Neural cell (in vitro differentiated cells): ENCODE measurements around the gene OR6M1. TPM values are rescaled to one million over a fixed set of nuclear protein-coding genes. Genes with fewer than 3 reads are reported as not detected.

Experiments
- H2AFZ ChIP-seq: fragments of 200-600, 300-800 bp; sonication (generic), shearing (Covaris generic); 2 replicates; pipeline ENCODE4 v1.6.0; 2014; ENCODE audit warnings: low read depth, mild to moderate bottlenecking, antibody characterized with exemption, low read length, moderate library complexity
- H3F3A ChIP-seq: fragments of 200-600 bp; shearing (Covaris generic); 2 replicates; pipeline ENCODE4 v1.6.1; 2016; ENCODE audit warnings: mild to moderate bottlenecking, moderate library complexity, mixed read lengths, antibody characterized with exemption, low read length; ENCODE audit not compliant: insufficient read depth, poor library complexity, severe bottlenecking
- H3K27ac ChIP-seq: fragments of 200-600, 300-800 bp; sonication (generic), shearing (Covaris generic); 2 replicates; pipeline ENCODE4 v1.5.1; 2014; ENCODE audit warnings: mild to moderate bottlenecking, low read length, moderate library complexity
- H3K27me3 ChIP-seq: fragments of 300-800, 200-600 bp; sonication (generic), shearing (Covaris generic); 2 replicates; pipeline ENCODE4 v1.6.0; 2014; ENCODE audit warnings: mild to moderate bottlenecking, low read depth, low read length, moderate library complexity; ENCODE audit not compliant: insufficient read depth
- H3K36me3 ChIP-seq: fragments of 300-800, 200-600 bp; sonication (generic), shearing (Covaris generic); 2 replicates; pipeline ENCODE4 v1.5.1; 2014; ENCODE audit warnings: mild to moderate bottlenecking, antibody characterized with exemption, low read length, moderate library complexity; ENCODE audit not compliant: insufficient read depth
- H3K4me2 ChIP-seq: fragments of 300-800, 200-600 bp; sonication (generic), shearing (Covaris generic); 2 replicates; pipeline ENCODE4 v1.6.0; 2014; ENCODE audit warnings: mild to moderate bottlenecking, low read length
- H3K4me3 ChIP-seq: fragments of 300-800, 200-600 bp; sonication (generic), shearing (Covaris generic); 2 replicates; pipeline ENCODE4 v1.5.1; 2014; ENCODE audit warnings: mild to moderate bottlenecking, low read length, moderate library complexity
- H3K79me2 ChIP-seq: fragments of 200-600 bp; shearing (Covaris generic); replicated peaks from 2 replicates; pipeline ENCODE4 v1.6.0; 2014; ENCODE audit warnings: mild to moderate bottlenecking, low read length, moderate library complexity; ENCODE audit not compliant: insufficient read depth
- H3K9ac ChIP-seq: fragments of 300-800, 200-600 bp; sonication (generic), shearing (Covaris generic); 2 replicates; pipeline ENCODE4 v1.6.1; 2016; ENCODE audit warnings: mild to moderate bottlenecking, low read length, mixed read lengths
- H3K9me2 ChIP-seq: fragments of 200-600 bp; shearing (Covaris generic); 2 replicates; pipeline ENCODE4 v1.6.1; 2016; ENCODE audit warnings: mild to moderate bottlenecking, low read length, mixed read lengths; ENCODE audit not compliant: insufficient read depth
- H3K9me3 ChIP-seq: fragments of 200-600, 300-800 bp; sonication (generic), shearing (Covaris generic); 2 replicates; pipeline ENCODE4 v1.6.1; 2016; ENCODE audit warnings: mild to moderate bottlenecking, mixed run types, low read length, moderate library complexity, mixed read lengths
- H4K20me1 ChIP-seq: fragments of 200-600 bp; shearing (Covaris generic); 2 replicates; pipeline ENCODE4 v1.6.1; 2016; ENCODE audit warnings: mild to moderate bottlenecking, mixed run types; ENCODE audit not compliant: insufficient read depth
- EP300 ChIP-seq: fragments of 450-650 bp; conservative IDR thresholded peaks from 2 replicates; pipeline ENCODE4 v1.6.1; 2014; ENCODE audit warnings: antibody characterized with exemption, mild to moderate bottlenecking, moderate library complexity; ENCODE audit not compliant: poor library complexity, severe bottlenecking
- EZH2 ChIP-seq: fragments of 200-600, 300-800 bp; shearing (Covaris generic), sonication (generic); IDR thresholded peaks from 2 replicates; pipeline ENCODE4 v1.6.1; 2014; ENCODE audit warnings: antibody characterized with exemption, low read length, borderline replicate concordance, mild to moderate bottlenecking; ENCODE audit not compliant: insufficient read depth, poor library complexity, severe bottlenecking
- MXI1 ChIP-seq: fragments of 450-650 bp; conservative IDR thresholded peaks from 2 replicates; pipeline ENCODE4 v1.6.1; 2014; ENCODE audit warnings: antibody characterized with exemption, mild to moderate bottlenecking; ENCODE audit not compliant: poor library complexity, severe bottlenecking
- POLR2AphosphoS5 ChIP-seq: IDR thresholded peaks from 2 replicates; pipeline ENCODE4 v1.6.1; 2012
- RAD21 ChIP-seq: fragments of 450-650 bp; conservative IDR thresholded peaks from 2 replicates; pipeline ENCODE4 v1.6.1; 2014; ENCODE audit warnings: antibody characterized with exemption, mild to moderate bottlenecking, moderate library complexity
- SMC3 ChIP-seq: fragments of 450-650 bp; conservative IDR thresholded peaks from 2 replicates; pipeline ENCODE4 v1.6.1; 2014; ENCODE audit warnings: antibody characterized with exemption, mild to moderate bottlenecking, moderate library complexity; ENCODE audit not compliant: poor library complexity
- TAF1 ChIP-seq: IDR thresholded peaks from 2 replicates; pipeline ENCODE4 v1.6.1; 2012; ENCODE audit warnings: low read depth
- polyA plus RNA-seq: library from polyadenylated mRNA; depleted of rRNA; stranded (reverse); fragments of >200 nt; gene quantifications from 2 replicates; pipeline ENCODE4 v1.2.3, GENCODE V29; 2014
- TF ChIP-seq, protein P1 (sequence below): fragments of 450-650 bp; IDR thresholded peaks from 2 replicates; pipeline ENCODE4 v1.5.1; 2014; ENCODE audit warnings: antibody characterized with exemption, mild to moderate bottlenecking, moderate library complexity; ENCODE audit not compliant: poor library complexity, severe bottlenecking
- TF ChIP-seq, protein P2 (sequence below): IDR thresholded peaks from 2 replicates; pipeline ENCODE4 v1.6.1; 2012; ENCODE audit warnings: borderline replicate concordance

The OR6M1 gene
- polyA plus RNA-seq, 1 donor from 2014 or later: not detected

DNA sequence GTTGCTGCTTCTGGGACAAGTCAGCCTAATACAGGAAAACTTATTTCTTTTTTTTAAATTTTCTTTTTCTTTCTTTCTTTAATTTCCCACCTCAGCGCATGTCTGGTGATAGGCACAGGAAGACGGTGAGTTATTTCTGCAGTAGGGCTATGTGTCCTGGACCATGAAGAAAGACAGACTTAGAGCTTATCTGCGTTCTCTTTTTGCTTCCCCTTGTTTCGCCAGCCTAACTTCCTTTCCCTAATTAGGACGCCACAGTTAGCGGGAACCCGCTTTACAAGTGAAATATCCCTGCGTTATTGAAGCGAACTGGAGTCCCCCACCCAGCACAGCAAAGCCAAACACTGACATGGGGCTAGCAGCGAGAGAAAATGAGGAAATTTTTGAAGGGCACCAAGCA is 8.6 kb downstream of the OR6M1 start:
- Histone ChIP-seq H3K36me3 (no peaks in the 10 kb centered on the region), H3K4me3 (no peak overlapping the region), H3K9me3 (no peaks in the 10 kb centered on the region), H3K79me2 (no peaks in the 10 kb centered on the region), H3F3A (no peaks in the 10 kb centered on the region), H4K20me1 (no peaks in the 10 kb centered on the region), H2AFZ (no peak overlapping the region), H3K4me2 (no peak overlapping the region), H3K27me3 (no peaks in the 10 kb centered on the region), H3K27ac (no peak overlapping the region), H3K9ac (no peak overlapping the region), H3K9me2 (no peaks in the 10 kb centered on the region)
- TF ChIP-seq EZH2 (no peak), RAD21 (no peak)

DNA sequence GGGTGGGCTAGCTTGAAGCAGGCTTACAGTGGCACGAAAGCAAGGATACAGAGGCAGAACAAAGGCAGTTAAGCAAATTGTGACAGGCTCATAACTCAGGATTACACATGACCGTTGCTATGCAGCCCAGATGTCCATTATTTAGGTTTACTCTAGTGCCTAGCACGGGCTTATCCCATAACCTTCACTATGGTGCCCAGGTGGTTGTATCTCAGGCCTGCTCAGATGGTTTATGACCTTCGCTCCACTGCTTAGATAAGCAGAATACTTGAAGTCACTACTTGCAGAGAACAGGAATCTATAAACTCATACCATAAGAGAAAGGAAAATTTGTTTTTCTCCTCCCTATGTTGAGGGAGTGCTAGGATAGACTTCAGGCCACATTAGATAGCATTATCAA is 9.0 kb downstream of the OR6M1 start:
- no peaks in the 10 kb centered on the region for H3K9me2 ChIP-seq
- no peaks in the 10 kb centered on the region for H3K79me2 ChIP-seq
- H2AFZ ChIP-seq: no peak overlapping the region
- no peaks in the 10 kb centered on the region for H3K36me3 ChIP-seq
- H4K20me1 ChIP-seq: no peaks in the 10 kb centered on the region
- H3K9ac ChIP-seq: no peak overlapping the region
- TF ChIP-seq TAF1 (no peak), SMC3 (no peak), EZH2 (no peak), POLR2AphosphoS5 (no peak), RAD21 (no peak), MXI1 (no peak), EP300 (no peak)
- TF ChIP-seq, protein P1, sequence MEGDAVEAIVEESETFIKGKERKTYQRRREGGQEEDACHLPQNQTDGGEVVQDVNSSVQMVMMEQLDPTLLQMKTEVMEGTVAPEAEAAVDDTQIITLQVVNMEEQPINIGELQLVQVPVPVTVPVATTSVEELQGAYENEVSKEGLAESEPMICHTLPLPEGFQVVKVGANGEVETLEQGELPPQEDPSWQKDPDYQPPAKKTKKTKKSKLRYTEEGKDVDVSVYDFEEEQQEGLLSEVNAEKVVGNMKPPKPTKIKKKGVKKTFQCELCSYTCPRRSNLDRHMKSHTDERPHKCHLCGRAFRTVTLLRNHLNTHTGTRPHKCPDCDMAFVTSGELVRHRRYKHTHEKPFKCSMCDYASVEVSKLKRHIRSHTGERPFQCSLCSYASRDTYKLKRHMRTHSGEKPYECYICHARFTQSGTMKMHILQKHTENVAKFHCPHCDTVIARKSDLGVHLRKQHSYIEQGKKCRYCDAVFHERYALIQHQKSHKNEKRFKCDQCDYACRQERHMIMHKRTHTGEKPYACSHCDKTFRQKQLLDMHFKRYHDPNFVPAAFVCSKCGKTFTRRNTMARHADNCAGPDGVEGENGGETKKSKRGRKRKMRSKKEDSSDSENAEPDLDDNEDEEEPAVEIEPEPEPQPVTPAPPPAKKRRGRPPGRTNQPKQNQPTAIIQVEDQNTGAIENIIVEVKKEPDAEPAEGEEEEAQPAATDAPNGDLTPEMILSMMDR: no peak
- TF ChIP-seq, protein P2, sequence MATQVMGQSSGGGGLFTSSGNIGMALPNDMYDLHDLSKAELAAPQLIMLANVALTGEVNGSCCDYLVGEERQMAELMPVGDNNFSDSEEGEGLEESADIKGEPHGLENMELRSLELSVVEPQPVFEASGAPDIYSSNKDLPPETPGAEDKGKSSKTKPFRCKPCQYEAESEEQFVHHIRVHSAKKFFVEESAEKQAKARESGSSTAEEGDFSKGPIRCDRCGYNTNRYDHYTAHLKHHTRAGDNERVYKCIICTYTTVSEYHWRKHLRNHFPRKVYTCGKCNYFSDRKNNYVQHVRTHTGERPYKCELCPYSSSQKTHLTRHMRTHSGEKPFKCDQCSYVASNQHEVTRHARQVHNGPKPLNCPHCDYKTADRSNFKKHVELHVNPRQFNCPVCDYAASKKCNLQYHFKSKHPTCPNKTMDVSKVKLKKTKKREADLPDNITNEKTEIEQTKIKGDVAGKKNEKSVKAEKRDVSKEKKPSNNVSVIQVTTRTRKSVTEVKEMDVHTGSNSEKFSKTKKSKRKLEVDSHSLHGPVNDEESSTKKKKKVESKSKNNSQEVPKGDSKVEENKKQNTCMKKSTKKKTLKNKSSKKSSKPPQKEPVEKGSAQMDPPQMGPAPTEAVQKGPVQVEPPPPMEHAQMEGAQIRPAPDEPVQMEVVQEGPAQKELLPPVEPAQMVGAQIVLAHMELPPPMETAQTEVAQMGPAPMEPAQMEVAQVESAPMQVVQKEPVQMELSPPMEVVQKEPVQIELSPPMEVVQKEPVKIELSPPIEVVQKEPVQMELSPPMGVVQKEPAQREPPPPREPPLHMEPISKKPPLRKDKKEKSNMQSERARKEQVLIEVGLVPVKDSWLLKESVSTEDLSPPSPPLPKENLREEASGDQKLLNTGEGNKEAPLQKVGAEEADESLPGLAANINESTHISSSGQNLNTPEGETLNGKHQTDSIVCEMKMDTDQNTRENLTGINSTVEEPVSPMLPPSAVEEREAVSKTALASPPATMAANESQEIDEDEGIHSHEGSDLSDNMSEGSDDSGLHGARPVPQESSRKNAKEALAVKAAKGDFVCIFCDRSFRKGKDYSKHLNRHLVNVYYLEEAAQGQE: no peak
- no peak overlapping the region for H3K4me2 ChIP-seq
- no peak overlapping the region for H3K4me3 ChIP-seq
- no peaks in the 10 kb centered on the region for H3K27me3 ChIP-seq
- H3K9me3 ChIP-seq: no peaks in the 10 kb centered on the region
- H3K27ac ChIP-seq: no peak overlapping the region
- no peaks in the 10 kb centered on the region for H3F3A ChIP-seq

DNA sequence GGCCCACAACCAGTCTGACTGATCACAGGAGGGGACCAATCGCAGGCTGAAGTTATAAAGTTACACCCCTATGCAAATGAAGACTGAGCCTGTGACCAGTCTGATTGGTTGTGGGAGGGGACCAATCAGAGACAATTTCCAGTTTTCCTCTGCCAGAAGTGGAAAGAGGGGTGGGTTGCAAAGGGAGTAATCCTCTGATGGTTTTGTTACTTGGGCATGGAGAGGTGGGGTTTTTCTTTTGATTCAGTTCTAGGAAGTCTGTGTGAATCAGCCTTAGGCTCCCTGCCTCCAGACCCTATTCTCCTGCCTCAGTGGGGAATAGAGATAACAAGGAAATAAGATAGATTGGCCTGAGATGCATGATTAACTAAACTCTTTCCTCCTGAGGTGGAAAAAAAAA is 9.9 kb downstream of the OR6M1 start:
- Histone ChIP-seq H3K4me3 (no peak overlapping the region), H3K9me3 (no peaks in the 10 kb centered on the region), H2AFZ (no peak overlapping the region), H3K36me3 (no peaks in the 10 kb centered on the region), H3K79me2 (no peaks in the 10 kb centered on the region), H3K27ac (no peak overlapping the region), H4K20me1 (no peaks in the 10 kb centered on the region), H3K9me2 (no peaks in the 10 kb centered on the region), H3K27me3 (no peaks in the 10 kb centered on the region), H3K9ac (no peak overlapping the region), H3K4me2 (no peak overlapping the region), H3F3A (no peaks in the 10 kb centered on the region)
- TF ChIP-seq RAD21: no peak
